ENCODE data around the gene TTLL6.

TTLL6 gene

DNA sequence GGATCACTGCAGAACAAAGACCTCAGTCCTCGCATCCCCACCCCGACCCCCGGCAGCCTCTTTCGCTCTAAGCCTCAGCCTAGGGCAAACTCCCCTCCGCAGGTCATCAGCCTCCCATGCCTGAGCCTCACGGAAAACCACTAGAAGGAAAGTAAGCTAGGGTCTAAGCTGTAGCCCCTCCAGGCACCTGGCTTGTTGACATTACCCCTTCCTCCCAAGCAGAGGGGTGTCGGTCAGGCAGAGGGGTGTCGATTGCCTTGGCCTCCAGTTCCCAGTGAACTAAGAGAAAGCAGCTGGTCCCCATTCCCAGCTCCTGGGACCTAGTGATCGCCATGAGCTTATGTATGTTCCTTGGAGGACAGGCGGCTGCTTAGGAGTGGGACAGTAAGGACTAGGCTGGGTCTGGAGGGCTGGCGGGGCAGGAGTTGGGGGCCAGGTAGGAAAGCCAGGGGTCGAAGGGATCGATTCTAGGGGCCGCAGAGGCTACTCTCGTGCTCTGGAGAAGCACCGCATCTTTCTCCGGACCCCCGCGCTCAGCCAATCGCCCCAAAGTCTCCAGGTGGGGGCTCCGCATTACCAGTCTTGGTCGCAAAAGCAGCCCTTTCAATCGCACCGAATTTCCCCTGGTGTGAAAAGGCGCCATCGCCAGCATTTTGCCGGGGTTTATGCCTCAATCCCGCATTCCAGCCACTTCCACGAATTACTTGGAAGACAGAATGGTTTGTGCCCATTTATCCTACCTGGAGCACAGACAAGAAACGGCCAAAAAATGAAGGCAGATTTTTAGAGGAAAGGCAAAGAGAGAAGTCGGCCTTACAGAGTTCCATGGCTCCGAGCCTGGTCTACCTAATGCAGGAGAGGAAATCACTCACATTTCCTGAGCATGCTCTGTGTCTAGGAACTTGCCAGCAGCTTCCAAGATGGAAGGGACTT is 67.1 kb downstream of the TTLL6 start (continued):
- no peak for TF ChIP-seq SCRT1 (tag by site-specific recombination; IDR thresholded peaks at IDR 0.05; ENCODE audit: borderline replicate concordance)
- TF ChIP-seq, protein P1, sequence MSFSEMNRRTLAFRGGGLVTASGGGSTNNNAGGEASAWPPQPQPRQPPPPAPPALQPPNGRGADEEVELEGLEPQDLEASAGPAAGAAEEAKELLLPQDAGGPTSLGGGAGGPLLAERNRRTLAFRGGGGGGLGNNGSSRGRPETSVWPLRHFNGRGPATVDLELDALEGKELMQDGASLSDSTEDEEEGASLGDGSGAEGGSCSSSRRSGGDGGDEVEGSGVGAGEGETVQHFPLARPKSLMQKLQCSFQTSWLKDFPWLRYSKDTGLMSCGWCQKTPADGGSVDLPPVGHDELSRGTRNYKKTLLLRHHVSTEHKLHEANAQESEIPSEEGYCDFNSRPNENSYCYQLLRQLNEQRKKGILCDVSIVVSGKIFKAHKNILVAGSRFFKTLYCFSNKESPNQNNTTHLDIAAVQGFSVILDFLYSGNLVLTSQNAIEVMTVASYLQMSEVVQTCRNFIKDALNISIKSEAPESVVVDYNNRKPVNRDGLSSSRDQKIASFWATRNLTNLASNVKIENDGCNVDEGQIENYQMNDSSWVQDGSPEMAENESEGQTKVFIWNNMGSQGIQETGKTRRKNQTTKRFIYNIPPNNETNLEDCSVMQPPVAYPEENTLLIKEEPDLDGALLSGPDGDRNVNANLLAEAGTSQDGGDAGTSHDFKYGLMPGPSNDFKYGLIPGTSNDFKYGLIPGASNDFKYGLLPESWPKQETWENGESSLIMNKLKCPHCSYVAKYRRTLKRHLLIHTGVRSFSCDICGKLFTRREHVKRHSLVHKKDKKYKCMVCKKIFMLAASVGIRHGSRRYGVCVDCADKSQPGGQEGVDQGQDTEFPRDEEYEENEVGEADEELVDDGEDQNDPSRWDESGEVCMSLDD (tag by site-specific recombination; IDR thresholded peaks at IDR 0.05) = no peak

DNA sequence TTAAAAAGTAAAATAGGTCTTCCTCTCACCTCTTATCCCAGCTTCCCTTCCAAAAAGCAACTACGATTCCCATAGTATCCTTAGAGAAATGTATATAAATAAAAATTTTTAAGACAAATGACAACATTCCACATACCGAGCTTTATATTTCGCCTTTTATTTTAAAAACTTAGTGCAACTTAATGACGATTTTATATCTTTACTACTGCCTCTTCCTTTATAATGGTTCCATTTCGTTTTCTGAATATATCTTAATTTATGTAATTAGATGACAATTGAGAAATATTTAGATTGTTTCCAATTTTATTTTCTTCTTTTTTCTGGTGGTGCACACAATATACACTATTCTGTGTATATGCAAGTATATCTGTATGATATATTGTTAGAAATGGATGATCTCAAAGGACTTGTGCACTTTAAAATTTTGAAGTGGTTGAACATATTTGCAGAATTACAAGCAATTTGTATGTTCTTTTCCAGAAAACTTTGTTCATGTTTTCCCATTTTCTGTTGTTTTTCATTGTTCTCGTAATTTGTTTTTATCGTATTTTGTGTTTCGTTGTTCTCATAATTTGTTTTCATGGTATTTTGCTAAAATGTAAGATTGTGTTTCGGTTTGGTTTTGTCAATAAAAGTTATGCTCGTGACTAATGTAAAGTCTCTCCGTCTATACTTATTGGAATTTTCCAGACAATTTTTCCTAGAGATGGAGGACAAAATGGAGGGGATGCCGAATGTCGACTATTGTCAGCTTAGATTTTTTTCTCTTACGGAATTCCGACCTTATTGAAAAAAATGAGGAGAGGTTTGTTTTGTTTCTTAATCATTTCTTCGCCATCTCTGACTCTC is 68.1 kb downstream of the TTLL6 start:
- ChIA-PET POLR2A (interaction anchor here (1.3 kb wide), 1 partner anchor 9 kb away, joined by 4 read pairs; no protein-coding TSS in a partner anchor), CTCF (interaction anchor here (3.4 kb wide), 1 partner anchor 42 kb away, joined by 10 read pairs; no protein-coding TSS in a partner anchor)
- H3K27ac ChIP-seq (ENCODE audit: extremely low read depth, low read depth, low read length) = no peak overlapping the region

More for the DNA sequence above, 68.1 kb downstream of the TTLL6 start:
- Histone ChIP-seq H3K4me3 (ENCODE audit: low read depth, low read length) (no peak overlapping the region), H3K9me3 (ENCODE audit: control insufficient read depth, insufficient read depth, low read depth, low read length) (no peaks in the 10 kb centered on the region), H3K4me1 (ENCODE audit: control insufficient read depth, insufficient read depth, low read length) (0 out of 2 replicates have a peak, but pooled peaks cover 2% of the 10 kb centered on the region), H3K36me3 (ENCODE audit: control insufficient read depth in 2 of 2, insufficient read depth in 1 of 2, low read length in 2 of 2) (no peaks in the 10 kb centered on the region)
- TF ChIP-seq ZNF449 (tag by site-specific recombination; IDR thresholded peaks at IDR 0.05) (no peak), ZNF600 (tag by site-specific recombination; IDR thresholded peaks at IDR 0.05) (no peak), ZNF394 (tag by site-specific recombination; IDR thresholded peaks at IDR 0.05; ENCODE audit: borderline replicate concordance) (no peak), ZNF549 (tag by site-specific recombination; IDR thresholded peaks at IDR 0.05) (no peak), ZNF830 (tag by site-specific recombination; IDR thresholded peaks at IDR 0.05; ENCODE audit: low read depth) (no peak), ZNF140 (tag by site-specific recombination; IDR thresholded peaks at IDR 0.05) (no peak), PRDM4 (tag by site-specific recombination; IDR thresholded peaks at IDR 0.05) (no peak), ZNF221 (tag by site-specific recombination; IDR thresholded peaks at IDR 0.05; ENCODE audit: borderline replicate concordance) (no peak), ZNF529 (tag by site-specific recombination; IDR thresholded peaks at IDR 0.05; ENCODE audit: insufficient replicate concordance) (no peak), ZNF596 (tag by site-specific recombination; IDR thresholded peaks at IDR 0.05) (no peak)
- TF ChIP-seq, protein P2, sequence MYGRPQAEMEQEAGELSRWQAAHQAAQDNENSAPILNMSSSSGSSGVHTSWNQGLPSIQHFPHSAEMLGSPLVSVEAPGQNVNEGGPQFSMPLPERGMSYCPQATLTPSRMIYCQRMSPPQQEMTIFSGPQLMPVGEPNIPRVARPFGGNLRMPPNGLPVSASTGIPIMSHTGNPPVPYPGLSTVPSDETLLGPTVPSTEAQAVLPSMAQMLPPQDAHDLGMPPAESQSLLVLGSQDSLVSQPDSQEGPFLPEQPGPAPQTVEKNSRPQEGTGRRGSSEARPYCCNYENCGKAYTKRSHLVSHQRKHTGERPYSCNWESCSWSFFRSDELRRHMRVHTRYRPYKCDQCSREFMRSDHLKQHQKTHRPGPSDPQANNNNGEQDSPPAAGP (tag by site-specific recombination; IDR thresholded peaks at IDR 0.05) = no peak
- TF ChIP-seq, protein P3, sequence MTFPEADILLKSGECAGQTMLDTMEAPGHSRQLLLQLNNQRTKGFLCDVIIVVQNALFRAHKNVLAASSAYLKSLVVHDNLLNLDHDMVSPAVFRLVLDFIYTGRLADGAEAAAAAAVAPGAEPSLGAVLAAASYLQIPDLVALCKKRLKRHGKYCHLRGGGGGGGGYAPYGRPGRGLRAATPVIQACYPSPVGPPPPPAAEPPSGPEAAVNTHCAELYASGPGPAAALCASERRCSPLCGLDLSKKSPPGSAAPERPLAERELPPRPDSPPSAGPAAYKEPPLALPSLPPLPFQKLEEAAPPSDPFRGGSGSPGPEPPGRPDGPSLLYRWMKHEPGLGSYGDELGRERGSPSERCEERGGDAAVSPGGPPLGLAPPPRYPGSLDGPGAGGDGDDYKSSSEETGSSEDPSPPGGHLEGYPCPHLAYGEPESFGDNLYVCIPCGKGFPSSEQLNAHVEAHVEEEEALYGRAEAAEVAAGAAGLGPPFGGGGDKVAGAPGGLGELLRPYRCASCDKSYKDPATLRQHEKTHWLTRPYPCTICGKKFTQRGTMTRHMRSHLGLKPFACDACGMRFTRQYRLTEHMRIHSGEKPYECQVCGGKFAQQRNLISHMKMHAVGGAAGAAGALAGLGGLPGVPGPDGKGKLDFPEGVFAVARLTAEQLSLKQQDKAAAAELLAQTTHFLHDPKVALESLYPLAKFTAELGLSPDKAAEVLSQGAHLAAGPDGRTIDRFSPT (tag by site-specific recombination; IDR thresholded peaks at IDR 0.05) = no peak
- TF ChIP-seq, protein P1 (tag by site-specific recombination; IDR thresholded peaks at IDR 0.05) = no peak

All from HEK293 (cell line).